Measurements from ENCODE around the gene TADA3.

- no peak for TF ChIP-seq ZNF274 (IDR thresholded peaks at IDR 0.05; ENCODE audit: low read depth, low read length)
- no peak for TF ChIP-seq YY1 (IDR thresholded peaks at IDR 0.05; ENCODE audit: insufficient read depth, insufficient read length)
Observed at GRCh38 chr3:9783954-9784353, 8.3 kb downstream of the TADA3 start.
